ENCODE data around the gene DLL4.

DLL4 gene

DNA sequence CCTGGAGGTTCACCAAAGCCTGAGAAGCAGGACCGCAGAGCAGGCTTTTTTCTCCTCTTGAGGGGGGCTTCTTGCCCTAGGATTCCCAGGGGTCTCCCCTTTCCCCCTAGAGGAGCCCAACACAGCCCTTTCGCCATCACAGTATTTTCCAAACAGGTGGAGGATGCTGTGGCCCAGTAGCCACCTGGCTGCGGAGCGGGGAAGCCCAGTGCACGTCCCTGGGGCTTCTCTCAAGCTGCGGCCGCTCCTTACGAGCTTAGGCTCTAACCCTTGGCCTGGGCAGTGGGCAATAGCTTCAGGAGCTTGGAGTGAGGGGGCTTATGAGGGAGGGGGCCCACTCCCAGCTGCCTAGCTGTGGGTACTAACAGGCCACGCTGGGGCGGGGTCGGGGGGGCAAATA lies 11.6 kb upstream of the DLL4 start:
- H3K9me3 Mint-ChIP-seq = no peaks in the 10 kb centered on the region
- no peak overlapping the region for H3K27ac Mint-ChIP-seq
- no peaks in the 10 kb centered on the region for H3K27me3 Mint-ChIP-seq
- no peak overlapping the region for H3K4me3 Mint-ChIP-seq
- H3K4me1 Mint-ChIP-seq = no peaks in the 10 kb centered on the region
- no peaks in the 10 kb centered on the region for H3K36me3 Mint-ChIP-seq

DNA sequence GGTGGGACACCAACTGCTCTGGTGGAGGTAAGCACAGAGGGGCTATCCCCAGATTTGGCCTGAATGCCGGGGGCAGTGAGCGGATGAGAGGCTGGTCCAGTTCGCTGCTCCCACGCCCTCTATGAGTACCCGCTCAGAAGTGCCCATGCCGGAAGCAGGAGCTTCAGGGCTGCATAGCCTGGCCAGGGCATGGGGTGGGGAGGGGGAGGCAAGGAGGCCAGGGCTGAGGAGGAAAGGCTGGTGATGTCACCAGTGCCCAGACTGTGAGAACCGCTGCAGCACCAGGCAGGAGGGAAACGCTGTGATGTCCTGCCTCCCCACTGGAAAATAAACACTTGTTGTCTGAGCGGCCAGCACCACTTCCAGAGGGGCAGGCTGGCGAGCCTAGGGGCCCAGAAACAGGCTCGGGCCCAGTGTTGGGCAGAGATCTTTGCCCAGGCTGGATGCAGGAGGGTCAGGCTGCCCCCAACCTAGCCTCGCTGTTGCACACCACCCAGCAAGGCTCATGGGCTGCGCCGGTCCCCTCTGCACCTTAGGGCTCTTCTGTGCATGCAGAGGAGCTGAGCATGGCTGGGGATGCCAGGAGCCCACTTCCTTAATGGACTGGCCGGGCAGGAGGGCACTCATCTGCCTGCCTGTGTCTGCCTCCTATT lies 10.9 kb upstream of the DLL4 start:
- Mint-ChIP-seq H3K9me3 (no peaks in the 10 kb centered on the region), H3K4me1 (no peaks in the 10 kb centered on the region), H3K27ac (no peak overlapping the region), H3K27me3 (no peaks in the 10 kb centered on the region), H3K4me3 (no peak overlapping the region), H3K36me3 (no peaks in the 10 kb centered on the region)

DNA sequence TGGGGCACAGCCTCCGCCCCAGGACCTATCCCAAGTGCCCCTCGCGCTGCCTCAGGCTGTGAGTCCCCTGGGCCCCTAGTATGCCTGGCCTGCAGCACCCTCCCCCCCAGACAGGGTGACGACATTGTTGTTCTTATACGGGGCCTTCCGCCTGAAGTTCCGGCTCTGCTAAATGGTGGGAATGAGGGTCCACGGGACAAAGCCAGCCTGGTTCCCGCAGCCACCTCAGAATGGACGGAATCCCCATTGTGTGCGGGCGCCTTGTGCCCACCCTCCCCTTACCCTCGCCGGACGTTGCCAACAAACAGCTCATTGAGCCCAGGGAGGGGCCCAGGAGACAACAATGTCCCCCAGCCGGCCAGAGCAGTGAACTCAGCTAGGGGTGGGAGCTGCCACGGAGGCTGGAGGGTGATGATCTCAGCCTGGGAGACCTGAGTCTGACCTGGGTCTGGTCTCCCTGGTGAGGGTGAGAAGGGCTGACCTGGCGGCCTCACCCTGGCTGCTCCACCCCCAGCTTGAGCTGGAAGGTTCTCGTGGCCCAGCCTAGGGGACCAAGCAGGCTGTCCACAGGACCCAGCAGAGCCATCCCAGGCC lies 10.2 kb upstream of the DLL4 start:
- no peaks in the 10 kb centered on the region for H3K4me1 Mint-ChIP-seq
- no peaks in the 10 kb centered on the region for H3K9me3 Mint-ChIP-seq
- peak overlapping the region; percentile 30 for H3K27ac Mint-ChIP-seq
- no peak overlapping the region for H3K4me3 Mint-ChIP-seq
- H3K27me3 Mint-ChIP-seq = no peaks in the 10 kb centered on the region
- no peaks in the 10 kb centered on the region for H3K36me3 Mint-ChIP-seq

DNA sequence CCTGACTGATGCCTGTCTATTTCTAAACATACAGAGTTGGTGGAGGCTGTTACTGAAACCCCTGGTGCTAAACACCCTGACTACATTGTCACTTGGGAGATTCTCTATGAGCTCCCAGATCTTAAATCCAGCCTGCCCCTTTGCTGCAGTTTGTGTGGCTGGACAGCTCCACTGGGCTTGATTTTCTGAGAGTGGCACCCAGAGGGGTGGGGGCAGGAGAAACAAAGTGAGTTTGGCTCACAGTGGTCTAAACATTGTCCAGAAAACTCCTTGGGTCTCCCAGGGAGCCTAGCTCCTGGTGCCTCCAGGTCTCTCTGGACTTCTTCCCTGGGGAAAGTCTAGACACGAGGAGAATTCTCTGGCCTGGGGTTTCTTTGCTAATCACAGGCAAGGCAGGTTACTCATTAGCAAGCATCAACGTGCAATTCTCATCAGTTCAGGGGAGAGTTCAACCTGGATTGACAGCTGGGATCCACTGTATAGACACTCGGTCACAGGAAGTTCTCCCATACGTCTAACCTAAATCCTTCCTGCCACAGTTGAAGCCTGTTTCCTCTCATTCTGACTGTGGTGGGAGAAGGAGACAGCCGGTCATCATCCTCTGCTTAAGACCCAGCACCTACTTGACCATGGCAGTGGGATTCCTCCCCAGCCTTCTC lies 7.1 kb upstream of the DLL4 start:
- Mint-ChIP-seq H3K4me1 (peaks cover 12% of the 10 kb centered on the region), H3K9me3 (no peaks in the 10 kb centered on the region), H3K36me3 (no peaks in the 10 kb centered on the region), H3K27ac (no peak overlapping the region), H3K4me3 (no peak overlapping the region), H3K27me3 (peaks cover 8% of the 10 kb centered on the region)

DNA sequence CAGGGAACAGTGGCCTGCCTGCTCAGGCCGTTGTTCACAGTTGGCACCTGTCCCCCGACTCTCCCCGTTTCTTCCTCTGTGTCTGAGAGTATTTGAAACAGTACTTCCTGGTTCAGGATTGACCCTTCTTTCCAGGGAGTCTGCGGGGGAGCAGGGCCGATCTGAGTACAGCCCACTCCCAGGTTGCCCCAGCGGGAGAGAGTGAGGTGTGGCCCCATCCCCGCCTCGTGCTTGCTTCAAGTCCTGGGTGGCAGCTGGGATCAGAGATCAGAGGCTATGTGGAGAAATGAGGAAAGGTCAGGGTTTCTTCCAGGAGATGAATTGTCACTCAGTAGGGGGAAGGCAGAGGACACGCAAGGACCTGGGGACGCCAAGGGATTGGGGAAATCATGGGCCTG lies 6.5 kb upstream of the DLL4 start:
- Mint-ChIP-seq H3K4me1 (peaks cover 16% of the 10 kb centered on the region), H3K4me3 (no peak overlapping the region), H3K27me3 (peaks cover 11% of the 10 kb centered on the region), H3K27ac (no peak overlapping the region), H3K36me3 (no peaks in the 10 kb centered on the region), H3K9me3 (no peaks in the 10 kb centered on the region)

DNA sequence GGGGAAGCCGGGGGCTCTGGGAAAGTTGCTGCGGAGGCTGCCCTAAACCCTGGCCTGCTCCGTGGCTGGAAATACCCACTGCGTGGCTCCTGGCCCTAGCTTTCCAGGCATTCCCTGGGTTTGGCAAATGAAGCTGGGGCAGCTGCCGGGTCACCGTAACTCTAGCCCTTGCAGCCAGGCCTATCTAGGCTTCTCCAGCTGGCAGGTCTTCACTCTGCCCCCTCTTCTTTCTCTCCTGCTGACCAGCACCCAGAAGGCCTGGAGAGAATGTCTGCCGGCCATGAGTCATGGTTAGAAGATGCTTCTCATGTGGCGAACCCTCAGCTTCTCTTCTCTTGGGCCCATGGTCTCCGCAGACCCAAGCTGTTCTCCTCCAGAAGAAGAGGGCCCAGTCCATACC lies 5.6 kb upstream of the DLL4 start:
- no peak overlapping the region for H3K4me3 Mint-ChIP-seq

DNA sequence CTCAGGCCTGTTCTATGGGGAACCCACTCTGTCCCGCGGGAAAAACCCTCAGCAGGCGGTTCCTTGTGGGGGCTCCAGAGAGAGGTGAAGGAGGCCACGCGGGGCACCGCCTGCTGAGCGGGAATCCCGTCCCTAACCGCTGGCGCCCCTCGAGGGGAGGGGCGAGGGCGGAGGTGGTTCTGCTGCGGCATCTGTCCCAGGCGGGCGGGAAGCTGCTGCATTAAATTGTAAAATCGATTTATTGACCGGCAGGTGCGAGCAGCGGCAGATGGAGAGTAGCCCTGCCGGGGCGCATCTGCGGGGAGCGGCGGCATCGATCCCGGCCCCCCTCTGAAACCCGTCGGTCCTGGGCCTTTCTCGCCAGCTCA lies 3.7 kb upstream of the DLL4 start:
- H3K27me3 Mint-ChIP-seq = peaks cover 22% of the 10 kb centered on the region
- no peak overlapping the region for H3K27ac Mint-ChIP-seq
- H3K4me3 Mint-ChIP-seq = no peak overlapping the region
- H3K4me1 Mint-ChIP-seq = peaks cover 32% of the 10 kb centered on the region
- no peaks in the 10 kb centered on the region for H3K36me3 Mint-ChIP-seq
- no peaks in the 10 kb centered on the region for H3K9me3 Mint-ChIP-seq

More for the DNA sequence above, 5.6 kb upstream of the DLL4 start:
- Mint-ChIP-seq H3K27me3 (peaks cover 11% of the 10 kb centered on the region), H3K4me1 (peaks cover 17% of the 10 kb centered on the region), H3K36me3 (no peaks in the 10 kb centered on the region), H3K9me3 (no peaks in the 10 kb centered on the region), H3K27ac (no peak overlapping the region)

DNA sequence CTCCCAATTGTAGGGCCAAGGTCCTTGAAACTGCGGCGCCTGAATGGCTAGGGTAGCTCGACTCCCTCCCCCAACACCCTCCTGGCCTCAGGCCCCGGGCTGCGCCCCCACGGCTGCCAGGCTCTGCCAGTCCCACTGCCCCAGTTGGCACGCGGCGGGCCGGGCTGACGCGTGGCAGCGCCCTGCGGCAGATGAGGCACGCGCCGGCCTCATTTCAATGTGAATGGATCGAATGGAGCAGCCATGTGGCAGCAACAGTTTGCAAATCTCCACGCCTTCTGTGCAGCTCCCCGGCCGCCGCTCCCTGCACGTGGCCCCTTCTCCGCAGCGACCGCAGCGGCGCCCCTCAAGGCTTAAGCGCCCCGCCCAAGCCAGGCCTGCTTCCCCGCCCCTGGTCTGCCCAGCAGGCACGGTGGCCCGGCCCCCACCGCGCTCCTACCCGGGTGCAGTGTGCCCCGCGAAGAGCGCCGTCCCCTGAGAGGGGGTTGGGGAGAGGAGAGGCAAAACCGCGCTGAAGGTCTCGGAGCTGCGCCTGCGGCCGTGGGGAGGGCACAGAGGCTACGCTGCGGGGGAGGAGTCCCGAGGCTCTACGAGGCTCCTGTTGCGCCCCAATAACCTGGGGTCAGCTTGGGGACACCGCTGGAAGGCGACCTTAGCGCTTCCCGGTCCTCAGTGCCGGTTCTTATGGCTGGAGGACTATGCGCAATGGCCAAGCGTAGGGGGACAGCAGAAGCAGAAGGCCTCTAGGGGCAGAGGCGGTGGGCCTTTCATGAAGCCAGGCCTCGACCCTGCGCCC lies 3.1 kb upstream of the DLL4 start:
- Mint-ChIP-seq H3K27me3 (peaks cover 25% of the 10 kb centered on the region), H3K4me1 (peaks cover 38% of the 10 kb centered on the region), H3K27ac (no peak overlapping the region), H3K9me3 (no peaks in the 10 kb centered on the region), H3K36me3 (no peaks in the 10 kb centered on the region), H3K4me3 (peak overlapping the region; percentile 77)

DNA sequence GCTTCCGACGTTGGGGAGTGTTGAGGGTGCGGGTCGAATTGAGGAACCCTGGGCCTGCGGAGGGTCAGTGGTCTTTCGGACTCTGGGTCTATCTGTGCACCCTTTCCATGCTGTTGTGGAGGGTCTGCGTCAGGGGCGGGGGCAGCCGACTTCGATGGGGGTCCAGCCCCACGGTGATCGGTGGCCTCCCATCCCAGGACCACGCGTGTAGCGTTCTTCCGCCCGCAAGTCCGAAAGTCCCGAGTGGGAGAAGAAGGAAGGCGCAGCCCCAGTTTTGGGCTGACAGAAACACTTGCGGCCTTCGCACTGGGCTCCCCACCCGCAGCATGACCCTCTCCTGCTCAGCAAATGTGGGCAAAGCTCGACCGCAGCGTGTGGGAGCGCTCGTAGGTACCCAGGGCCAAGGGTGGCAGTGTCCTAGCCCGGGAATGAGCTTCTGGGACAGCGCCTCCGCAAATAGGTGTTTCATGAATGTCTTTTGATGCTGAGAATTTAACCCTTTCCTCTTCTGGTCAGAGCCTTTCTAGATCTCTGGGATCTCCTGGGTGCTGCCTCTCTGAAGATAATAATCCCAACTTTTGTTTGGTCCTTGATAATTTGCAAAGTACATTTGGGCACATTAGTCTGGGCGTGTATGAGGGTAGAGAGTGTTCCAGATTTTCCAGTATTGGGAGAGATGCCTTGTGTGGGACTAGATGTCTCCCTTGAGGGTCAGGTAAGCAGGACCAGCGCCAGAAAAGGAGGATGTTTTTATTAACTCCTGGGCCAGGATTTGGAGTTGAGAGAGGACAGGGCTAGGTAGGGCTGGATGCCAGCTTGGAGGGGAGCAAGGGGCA lies 2.3 kb upstream of the DLL4 start:
- Mint-ChIP-seq H3K27me3 (peaks cover 29% of the 10 kb centered on the region), H3K9me3 (no peaks in the 10 kb centered on the region), H3K4me1 (peaks cover 40% of the 10 kb centered on the region), H3K36me3 (no peaks in the 10 kb centered on the region), H3K27ac (no peak overlapping the region), H3K4me3 (peak overlapping the region; percentile 77)

DNA sequence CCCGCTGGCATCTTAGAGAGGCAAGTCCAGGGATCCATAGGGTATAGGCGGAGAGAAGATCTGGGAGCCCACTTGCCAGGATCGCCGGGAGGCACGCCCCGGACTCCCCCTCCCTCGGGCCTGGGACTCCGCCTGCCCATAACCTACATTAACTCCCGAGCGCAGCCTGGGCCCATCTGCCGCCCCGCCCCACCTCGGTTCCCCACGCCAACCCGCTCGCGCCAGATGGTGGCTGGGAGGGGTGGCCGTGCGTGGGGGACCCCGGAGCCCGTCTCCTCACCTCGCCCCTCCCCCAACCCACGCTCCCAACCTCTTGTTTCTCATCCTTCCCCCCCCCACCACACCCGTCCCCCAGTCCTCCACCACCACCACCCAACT lies 1.7 kb upstream of the DLL4 start:
- Mint-ChIP-seq H3K27me3 (peaks cover 33% of the 10 kb centered on the region), H3K27ac (no peak overlapping the region), H3K4me3 (peak overlapping the region; percentile 77), H3K9me3 (no peaks in the 10 kb centered on the region), H3K4me1 (peaks cover 40% of the 10 kb centered on the region), H3K36me3 (no peaks in the 10 kb centered on the region)

DNA sequence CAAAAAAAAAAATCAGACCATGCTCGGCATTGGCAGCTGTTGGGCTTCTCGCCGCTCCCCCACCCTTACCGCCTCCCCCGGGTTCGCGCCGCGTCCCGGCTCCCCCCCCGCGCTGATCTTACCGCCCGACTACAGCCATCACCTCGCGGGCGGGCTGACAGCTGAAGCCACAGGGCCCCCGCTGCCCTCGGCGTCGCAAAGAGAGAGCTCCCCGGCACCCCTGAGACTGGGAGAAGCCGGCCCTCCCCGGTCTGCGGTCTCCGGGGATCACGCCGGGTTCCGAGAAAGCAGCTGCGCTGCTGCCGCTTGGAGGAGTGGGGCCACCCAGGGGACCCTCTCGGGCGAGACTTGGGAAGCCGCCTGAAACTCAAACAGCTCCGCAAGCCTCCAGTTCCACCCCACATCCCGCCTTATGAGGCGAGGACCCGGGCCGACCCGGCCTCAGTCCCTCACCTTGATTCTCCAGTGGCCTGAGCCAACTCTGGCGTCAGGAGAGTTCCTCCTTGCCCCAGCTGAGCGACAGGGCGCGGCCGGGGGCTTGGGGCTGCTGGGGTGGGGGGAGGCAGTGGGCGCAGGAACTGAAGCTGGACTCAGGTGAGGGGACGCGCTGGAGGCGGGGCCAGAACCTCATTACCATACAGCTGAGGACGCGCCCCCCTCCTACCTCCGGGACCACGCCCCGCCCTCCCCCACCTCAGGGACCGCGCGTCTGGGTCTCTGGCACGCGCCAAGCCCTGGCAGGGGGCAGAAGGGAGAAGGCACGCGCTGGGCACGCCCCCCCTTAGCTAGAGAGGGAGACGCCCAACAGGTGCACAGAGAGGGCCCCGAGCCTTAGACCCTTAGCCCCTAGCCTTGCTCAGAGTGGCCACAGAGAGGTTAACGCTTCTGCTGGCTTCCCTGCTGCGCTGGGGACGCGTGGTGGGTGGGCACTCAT lies 1.0 kb upstream of the DLL4 start:
- Mint-ChIP-seq H3K9me3 (no peaks in the 10 kb centered on the region), H3K4me3 (peak overlapping the region; percentile 82), H3K27ac (no peak overlapping the region)

DNA sequence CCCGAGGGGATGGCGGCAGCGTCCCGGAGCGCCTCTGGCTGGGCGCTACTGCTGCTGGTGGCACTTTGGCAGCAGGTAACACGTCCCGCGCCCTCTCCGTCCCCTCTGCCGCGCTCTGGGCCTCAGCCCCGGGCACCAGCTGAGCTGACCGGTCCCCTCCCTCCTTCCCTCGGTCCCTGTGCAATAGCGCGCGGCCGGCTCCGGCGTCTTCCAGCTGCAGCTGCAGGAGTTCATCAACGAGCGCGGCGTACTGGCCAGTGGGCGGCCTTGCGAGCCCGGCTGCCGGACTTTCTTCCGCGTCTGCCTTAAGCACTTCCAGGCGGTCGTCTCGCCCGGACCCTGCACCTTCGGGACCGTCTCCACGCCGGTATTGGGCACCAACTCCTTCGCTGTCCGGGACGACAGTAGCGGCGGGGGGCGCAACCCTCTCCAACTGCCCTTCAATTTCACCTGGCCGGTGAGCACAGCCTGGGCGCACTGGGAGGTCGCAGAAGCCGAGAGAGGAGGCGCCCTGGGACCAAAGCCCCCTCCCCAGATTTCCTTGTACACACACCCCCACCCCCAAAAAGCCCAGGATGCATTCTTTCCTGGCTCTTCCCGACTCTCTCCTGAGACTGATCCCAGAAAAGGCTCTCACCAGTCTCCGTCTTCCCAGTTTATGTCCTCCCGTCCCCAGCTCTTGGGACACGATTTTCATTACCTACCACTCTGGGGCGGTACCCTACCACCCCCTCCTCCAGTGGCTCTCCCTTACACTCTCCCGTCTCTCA lies 705 bp downstream of the DLL4 start:
- Mint-ChIP-seq H3K4me1 (peaks cover 40% of the 10 kb centered on the region), H3K4me3 (peak overlapping the region; percentile 73), H3K27ac (no peak overlapping the region), H3K36me3 (no peaks in the 10 kb centered on the region), H3K9me3 (no peaks in the 10 kb centered on the region), H3K27me3 (peaks cover 38% of the 10 kb centered on the region)

More for the DNA sequence above, 1.0 kb upstream of the DLL4 start:
- Mint-ChIP-seq H3K4me1 (peaks cover 40% of the 10 kb centered on the region), H3K27me3 (peaks cover 33% of the 10 kb centered on the region), H3K36me3 (no peaks in the 10 kb centered on the region)

DNA sequence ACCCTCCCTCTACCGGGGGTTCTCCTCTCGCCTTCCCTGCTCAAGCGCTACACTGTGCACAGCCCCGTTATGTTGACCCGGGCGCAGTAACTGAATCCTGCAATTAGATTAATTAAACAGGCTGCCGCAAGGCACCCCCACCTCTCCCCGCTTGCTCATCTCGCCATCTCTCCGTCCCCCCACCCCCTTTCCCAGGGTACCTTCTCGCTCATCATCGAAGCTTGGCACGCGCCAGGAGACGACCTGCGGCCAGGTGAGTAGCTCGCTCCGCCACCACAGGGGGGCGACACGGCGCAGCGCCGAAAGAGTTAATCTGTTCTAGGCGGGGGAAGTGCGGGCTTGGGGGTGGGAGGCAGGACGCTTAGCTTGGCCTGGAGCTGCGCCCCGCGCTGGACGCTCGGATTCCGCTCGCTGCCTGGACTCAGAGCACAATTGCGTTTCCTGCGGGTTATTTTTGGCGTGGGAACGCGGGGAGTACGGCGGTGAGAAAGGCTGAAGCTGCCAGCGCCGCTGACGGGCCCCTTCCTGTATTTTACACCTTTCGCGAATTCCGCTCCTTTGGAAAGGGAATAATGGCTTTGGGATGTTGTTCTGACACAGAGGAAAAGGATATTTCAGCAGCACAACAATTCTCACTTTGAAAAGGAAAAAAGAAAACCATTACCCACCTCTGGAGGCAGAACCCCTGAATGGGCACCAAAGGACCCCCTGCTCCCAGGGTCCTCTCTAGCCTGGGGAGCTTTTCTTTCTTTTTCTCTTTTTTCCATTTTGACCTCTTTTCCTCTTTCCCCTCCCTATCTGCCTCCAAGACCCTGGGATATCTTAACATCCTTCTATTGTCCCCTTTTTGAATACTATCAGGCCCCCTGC lies 1.5 kb downstream of the DLL4 start:
- H3K4me3 Mint-ChIP-seq = peak overlapping the region; percentile 73
- H3K4me1 Mint-ChIP-seq = peaks cover 36% of the 10 kb centered on the region
- H3K27me3 Mint-ChIP-seq = peaks cover 34% of the 10 kb centered on the region
- no peaks in the 10 kb centered on the region for H3K36me3 Mint-ChIP-seq
- no peaks in the 10 kb centered on the region for H3K9me3 Mint-ChIP-seq
- no peak overlapping the region for H3K27ac Mint-ChIP-seq

Data from activated naive CD4-positive, alpha-beta T cell treated with anti-CD3 and anti-CD28 coated beads, Interleukin-2, amount 50 U/mL, for 24 hours (primary cell).